Amniotic stem cell (primary cell): ENCODE data around the gene SQSTM1.
"Not testable (repeated sequence)": the region's sequence is repeated elsewhere in the genome, so short reads cannot be mapped to it uniquely, and the experiment has no call there.

Experiments used
- DNase-seq: peaks from one replicate; lab custom pipeline; 2025; lab: John Stamatoyannopoulos, UW

SQSTM1 gene

DNA sequence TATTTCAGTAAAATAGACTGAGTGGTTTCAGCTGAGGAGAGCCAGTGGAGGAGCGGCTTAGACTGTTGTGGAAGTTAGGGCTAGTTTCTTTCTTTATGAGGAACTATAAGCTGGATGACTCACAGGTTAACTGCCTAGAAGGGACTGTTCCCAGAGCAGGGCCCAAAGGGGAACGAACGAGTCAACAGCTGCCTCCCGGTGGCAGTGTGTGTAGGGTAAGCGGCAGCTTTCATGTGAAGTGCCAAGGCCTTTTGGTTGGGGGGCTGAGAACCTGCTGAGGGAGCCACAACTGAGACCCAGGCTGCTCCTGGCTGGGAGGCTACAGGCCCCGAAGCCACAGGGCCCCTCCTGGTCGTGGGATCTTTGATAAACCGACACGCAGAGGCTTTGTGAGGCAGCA lies 7.0 kb downstream of the SQSTM1 start:
- no peak for DNase-seq

DNA sequence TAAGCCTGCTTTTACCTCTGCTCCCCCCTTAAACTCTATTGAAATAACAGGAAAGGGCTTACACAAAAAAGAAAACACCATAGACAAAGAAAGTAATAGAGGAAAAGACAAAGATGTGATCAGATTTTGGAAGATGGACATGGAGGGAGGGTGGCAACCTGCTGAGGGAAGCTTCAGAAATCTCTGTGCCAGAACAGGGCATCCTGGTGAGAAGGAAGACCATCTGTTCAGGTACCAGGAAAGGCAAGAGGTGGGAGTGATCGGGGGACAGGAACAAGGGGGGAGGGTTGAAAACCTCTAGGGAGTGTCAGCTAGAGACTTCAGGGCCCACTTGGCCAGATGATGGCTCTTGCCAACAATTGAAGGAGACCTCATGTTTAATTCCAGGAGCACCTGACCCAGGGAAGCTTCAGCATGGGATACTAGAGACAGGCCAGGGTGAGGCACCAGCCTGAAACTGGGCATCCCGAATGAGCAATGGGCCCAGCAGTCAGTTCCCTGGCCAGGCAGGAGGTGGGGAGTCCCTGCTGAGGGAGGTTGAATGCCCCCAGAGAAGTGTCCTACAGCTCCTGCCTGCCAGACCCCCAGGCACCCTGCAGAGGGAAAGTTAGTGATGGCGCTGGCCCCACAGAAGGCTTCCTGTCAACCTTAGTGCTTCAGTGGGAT lies 8.2 kb downstream of the SQSTM1 start:
- DNase-seq = no peak

DNA sequence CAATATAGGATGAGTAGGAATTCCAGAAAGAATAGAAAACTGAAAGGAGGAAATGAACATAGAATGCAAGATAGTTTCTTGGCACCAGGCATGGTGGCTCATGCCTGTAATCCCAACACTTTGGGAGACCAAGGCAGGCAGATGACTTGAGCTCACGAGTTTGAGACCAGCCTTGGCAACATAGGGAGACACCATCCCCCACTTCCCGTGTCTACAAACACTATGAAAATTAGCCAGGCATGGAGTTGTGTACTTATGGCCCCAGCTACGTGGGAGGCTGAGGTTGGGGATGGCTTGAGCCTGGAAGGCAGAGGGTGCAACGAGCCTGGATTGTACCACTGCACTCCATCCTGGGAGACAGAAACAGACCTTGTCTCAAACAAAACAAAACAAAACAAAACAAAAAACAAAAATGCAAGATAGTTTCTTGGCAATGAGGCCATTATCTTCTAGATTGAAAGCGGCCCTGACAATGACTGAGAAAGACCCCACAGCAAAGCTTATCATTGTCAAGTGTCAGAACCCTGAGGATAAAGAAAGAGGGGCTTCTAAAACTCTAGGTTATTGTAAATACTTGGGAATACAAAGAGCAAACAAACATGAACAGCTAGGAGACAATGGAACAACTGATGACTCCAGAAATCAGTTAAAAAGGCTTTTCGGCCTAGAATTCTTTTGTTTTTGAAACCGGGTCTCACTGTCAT lies 9.2 kb downstream of the SQSTM1 start:
- DNase-seq = no peak

DNA sequence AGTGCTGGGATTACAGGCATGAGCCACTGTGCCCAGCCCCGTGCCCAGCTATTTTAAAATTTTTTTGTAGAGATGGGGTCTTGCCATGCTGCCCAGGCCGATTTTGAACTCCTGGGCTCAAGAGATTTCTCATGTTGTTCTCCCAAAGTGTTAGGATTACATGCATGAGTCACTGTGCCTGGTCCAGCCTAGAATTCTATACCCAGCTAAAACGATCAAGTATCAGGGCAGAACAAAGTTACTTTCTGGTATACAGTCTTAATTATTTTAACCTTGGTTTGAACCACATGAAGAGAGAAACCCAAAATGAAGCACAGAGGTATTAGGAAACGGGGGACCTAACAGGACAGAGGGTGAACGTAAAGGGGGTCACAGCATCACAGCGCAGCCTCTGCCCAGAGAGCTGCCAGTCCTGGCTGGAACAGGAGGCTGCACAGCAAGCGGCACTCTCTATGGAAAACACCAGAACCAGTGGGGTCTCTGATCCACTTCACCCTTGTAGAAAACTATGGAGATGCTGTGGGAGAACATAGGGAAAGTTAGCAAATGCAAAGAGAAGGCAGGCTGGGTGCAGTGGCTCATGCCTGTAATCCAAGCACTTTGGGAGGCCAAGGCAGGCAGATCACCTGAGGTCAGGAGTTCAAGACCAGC lies 10.2 kb downstream of the SQSTM1 start:
- DNase-seq = no peak

DNA sequence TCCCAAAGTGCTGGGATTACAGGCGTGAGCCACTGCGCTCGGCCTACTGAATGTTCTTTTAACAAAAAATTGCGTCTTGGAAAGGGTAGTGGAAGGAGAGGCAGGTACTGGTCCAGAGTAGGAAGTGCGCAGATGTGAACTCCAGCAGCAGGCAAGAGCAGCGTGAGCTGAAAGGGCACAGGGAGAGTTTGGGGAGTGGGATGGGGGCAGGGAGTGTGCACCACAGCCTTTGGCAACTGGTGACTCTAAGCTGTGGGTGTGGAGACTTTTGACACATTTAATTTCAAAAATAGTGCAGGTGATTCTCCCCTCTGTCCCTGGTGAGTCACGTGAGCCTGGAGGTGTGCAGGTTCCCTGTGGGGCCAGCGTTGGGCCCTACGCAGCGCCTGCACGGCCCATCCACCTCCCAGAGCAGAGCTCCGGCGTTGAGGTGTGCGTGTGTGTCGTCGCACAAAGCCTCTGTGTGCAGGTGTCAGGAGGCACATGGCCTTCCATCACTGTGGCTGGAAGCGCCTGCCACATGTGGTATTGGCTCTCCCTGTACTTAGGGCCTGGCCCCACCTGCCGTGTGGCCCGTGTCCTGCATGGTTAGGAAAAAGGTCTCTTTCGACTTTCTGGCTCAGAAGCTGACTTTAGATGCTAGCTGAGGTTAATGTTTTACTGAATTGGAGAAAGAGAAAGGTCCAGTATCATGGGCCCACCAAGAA lies 11.5 kb downstream of the SQSTM1 start:
- DNase-seq = no peak

DNA sequence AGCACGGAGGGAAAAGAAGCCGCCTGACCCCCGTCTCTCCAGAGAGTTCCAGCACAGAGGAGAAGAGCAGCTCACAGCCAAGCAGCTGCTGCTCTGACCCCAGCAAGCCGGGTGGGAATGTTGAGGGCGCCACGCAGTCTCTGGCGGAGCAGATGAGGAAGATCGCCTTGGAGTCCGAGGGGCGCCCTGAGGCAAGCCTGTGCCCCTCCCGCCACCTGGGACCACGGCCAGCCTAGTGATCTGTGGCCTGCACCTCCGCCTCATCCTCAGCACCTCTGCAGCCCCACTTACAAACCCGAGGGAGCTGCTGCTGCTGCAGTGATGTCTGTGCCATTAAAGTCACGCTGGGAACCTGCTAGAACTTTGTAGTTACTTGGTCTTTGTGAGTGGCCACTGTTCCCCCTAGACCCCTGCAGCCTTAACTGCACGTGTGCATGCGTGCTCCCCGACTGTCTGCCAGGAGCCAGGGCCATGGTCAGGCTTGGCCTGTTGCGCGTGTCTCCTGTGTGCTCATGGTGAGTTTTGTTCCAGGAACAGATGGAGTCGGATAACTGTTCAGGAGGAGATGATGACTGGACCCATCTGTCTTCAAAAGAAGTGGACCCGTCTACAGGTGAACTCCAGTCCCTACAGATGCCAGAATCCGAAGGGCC lies 12.5 kb downstream of the SQSTM1 start:
- no peak for DNase-seq

DNA sequence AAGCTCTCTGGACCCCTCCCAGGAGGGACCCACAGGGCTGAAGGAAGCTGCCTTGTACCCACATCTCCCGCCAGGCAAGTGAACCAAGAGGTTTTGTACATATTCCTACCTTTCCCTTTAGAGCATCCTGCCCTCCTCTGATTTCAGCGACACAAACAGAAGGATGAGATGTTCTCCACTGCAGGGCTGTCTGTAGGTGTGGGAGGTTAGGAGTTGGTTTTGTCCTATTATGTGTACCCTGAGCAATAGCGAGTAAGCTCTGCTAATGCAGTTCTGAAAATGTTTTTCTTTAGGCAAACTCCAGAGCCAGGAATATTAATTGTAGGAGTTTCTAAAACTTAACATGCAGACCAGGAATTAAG lies 13.0 kb downstream of the SQSTM1 start:
- DNase-seq = no peak

DNA sequence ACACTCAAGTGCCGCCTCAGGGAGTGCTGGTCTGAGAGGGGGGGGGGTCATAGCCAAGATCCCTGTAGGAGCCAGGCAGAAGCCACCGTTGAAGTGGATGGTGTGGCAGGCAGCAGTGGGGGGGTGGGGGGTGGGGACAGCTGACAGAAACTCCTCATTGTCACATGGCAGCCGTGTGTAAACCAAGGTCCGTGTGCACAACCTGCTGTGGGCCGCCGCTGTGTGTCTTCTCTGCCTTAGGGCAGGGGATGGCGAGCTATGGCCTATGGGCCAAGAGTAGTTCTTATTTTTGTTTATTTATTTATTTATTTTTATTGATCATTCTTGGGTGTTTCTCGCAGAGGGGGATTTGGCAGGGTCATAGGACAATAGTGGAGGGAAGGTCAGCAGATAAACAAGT lies 13.4 kb downstream of the SQSTM1 start:
- DNase-seq = no peak

DNA sequence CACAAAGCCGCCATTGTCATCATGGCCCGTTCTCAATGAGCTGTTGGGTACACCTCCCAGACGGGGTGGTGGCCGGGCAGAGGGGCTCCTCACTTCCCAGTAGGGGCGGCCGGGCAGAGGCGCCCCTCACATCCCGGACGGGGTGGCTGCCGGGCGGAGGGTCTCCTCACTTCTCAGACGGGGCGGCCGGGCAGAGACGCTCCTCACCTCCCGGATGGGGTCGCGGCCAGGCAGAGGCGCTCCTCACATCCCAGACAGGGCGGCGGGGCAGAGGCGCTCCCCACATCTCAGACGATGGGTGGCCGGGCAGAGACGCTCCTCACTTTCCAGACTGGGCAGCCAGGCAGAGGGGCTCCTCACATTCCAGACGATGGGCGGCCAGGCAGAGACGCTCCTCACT lies 14.2 kb downstream of the SQSTM1 start:
- DNase-seq = not testable (repeated sequence)

DNA sequence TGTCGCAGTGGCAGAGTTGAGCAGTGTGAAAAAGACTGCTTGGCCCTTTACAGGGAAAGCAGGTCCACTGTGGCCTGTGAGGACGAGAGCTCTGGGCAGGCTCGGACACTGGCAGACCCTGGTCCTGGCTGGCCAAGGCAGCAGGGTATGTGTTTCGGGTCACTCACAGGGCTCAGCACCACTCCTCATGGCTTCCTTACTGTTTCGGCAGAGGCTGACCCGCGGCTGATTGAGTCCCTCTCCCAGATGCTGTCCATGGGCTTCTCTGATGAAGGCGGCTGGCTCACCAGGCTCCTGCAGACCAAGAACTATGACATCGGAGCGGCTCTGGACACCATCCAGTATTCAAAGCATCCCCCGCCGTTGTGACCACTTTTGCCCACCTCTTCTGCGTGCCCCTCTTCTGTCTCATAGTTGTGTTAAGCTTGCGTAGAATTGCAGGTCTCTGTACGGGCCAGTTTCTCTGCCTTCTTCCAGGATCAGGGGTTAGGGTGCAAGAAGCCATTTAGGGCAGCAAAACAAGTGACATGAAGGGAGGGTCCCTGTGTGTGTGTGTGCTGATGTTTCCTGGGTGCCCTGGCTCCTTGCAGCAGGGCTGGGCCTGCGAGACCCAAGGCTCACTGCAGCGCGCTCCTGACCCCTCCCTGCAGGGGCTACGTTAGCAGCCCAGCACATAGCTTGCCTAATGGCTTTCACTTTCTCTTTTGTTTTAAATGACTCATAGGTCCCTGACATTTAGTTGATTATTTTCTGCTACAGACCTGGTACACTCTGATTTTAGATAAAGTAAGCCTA lies 15.7 kb downstream of the SQSTM1 start:
- DNase-seq = no peak

DNA sequence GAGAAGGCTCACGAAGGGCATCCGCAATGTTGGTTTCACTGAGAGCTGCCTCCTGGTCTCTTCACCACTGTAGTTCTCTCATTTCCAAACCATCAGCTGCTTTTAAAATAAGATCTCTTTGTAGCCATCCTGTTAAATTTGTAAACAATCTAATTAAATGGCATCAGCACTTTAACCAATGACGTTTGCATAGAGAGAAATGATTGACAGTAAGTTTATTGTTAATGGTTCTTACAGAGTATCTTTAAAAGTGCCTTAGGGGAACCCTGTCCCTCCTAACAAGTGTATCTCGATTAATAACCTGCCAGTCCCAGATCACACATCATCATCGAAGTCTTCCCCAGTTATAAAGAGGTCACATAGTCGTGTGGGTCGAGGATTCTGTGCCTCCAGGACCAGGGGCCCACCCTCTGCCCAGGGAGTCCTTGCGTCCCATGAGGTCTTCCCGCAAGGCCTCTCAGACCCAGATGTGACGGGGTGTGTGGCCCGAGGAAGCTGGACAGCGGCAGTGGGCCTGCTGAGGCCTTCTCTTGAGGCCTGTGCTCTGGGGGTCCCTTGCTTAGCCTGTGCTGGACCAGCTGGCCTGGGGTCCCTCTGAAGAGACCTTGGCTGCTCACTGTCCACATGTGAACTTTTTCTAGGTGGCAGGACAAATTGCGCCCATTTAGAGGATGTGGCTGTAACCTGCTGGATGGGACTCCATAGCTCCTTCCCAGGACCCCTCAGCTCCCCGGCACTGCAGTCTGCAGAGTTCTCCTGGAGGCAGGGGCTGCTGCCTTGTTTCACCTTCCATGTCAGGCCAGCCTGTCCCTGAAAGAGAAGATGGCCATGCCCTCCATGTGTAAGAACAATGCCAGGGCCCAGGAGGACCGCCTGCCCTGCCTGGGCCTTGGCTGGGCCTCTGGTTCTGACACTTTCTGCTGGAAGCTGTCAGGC lies 16.6 kb downstream of the SQSTM1 start:
- DNase-seq = no peak

DNA sequence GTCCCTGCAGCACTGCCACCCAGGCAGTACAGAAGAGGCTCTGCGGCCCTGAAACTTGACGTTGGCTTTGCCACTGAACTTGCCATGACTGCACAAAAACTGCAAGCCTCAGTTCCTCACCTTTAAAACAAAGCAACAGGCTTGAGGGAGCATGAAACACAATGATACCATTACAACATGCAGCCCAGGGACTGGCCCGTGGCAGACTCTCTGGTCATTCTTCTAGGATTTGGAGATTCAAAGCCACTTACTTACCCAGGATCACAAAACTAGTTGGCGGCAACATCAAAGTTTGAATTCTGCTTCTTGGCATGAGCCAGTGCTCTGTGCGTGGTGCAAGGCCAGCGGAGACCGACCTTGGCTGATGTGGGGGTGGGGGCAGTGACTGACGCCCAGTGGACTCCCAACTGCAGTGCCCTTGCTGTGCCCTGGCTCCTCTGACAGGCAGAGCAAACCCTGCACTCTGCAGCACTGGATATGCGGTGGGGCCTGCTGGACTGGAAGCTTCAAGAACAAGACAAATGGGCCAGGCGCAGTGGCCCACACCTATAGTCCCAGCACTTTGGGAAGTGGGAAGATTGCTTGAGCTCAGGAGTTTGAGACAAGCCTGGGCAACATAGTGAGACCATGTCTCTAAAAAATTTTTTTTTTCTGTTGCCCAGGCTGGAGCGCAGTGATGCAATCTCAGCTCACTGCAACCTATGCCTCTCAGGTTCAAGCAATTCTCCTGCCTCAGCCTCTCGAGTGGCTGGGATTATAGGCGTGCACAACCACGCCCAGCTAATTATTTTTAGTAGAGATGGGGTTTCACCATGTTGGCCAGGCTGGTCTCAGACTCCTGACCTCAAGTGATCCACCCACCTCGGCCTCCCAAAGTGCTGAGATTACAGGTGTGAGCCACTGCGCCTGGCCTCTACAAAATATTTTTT lies 18.9 kb downstream of the SQSTM1 start:
- DNase-seq = no peak

DNA sequence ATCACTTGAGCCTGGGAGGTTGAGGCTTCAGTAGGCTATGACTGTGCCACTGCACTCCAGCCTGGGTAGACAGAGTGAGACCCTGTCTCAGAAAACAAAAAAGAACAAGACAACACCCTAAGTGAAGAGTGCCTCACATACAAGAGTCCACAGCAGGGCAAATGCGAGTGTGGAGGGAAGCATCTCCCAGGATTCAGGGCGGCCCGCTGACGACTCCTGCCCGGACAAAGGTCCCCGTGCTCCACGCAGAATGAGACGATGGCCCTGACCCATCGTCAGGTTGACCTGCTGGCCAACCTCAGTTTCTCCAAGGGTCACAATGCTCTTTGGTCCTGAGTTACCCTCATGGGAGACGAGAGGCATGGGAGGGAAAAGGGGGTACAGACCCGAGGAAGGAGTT lies 19.6 kb downstream of the SQSTM1 start:
- DNase-seq = no peak

DNA sequence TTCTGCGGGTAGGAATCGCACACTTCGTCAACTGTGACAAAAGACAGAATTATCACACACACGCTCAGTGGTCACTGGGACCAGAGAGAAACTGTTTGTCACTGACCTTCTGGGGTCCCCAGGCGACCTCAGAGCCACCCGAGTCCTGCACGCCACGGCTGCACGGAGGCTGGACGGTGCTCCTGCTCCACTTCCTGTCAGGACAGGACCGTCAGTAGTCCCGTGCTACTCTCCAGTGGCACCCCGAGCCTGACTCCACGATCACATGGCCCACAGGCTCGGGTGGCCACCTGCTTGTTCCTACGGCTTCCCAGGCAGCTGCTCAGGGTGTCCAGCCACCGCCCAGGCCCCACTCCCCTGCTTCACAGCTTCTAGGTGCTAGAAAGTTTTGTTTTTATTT lies 20.1 kb downstream of the SQSTM1 start:
- no peak for DNase-seq

DNA sequence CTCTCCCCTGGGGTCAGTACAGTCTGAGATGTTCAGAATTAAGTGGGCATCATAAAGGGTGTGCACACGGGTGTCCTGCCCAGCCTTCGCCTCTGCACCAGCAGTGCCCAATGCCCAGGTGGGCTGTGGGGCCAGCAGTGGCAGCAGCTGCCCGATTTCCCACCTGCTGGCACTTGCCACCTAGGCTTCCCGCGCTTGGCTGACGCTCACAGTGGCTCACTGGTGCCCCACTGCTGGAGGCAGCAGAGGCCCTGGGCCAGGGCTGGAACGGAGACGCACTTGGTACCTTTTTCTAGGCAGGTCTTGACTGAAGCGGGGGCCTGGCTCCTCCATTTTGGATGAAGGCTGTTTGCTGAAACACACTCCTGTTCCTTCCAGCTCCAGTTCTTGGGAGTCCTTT lies 20.9 kb downstream of the SQSTM1 start:
- no peak for DNase-seq

DNA sequence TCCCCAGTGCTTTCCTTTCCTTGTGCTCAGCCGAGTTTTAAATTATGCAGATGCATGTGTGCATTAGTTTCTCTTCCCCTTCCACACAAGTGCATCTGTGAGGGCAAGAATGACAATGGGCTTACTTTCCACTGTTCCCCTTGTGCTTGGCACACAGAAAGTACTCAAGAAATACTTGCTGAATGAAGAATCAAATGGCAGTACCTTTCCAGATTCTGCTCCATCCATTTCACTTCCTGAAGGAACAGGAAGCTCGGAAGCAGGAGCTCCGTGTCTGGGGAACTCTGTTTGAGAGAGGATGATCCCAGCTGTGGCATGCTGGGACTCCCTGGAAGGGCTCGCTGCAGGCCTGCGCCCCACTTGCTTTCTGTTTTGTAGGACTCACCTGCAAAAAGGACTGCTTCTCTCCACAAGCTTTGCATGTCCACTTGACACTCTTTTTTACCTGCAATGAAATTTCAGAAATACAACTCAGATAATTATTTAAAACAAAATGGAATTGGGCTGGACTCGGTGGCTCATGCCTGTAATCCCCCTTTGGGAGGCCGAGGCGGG lies 32.4 kb downstream of the SQSTM1 start:
- no peak for DNase-seq

DNA sequence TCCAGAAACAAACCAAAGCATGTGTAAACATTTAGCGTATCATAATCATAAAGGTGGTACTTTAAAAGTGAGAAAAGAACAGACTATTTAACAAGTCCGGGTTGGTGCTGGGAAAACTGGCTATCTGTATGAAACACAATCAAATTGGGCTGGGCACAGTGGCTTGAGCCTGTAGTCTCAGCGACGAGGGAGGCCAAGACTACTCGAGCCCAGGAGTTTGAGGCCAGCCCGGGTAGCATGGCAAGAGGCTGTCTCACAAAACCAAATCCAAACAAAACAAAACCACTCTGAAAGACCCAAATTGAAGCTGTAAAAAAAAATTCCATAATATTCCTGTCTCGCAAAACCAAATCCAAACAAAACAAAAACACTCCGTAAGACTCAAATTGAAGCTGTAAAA lies 33.7 kb downstream of the SQSTM1 start:
- DNase-seq = no peak

DNA sequence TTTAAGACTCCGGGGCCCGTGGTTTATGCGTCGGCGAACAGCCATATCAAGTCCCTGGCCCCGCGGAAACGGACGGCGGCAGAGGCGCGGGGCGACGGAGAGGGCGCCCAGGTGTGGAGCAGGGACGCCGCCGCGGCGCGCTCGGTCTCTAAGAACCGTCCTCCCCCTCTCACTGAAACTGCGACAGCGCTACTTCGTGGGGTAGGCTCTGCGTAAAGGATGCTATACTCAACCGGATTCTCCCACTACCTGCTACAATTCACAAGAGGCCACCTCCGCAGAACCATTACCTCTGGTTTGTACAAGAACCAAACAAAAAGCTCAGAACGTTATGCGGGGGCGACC lies 37.5 kb downstream of the SQSTM1 start:
- DNase-seq = peak; percentile 5
